GM18909 (cell line): ENCODE measurements around the gene BRCA2.

Experiments
- ATAC-seq: cut with Tn5 transposase; IDR thresholded peaks from one replicate; pipeline ENCODE4 v1.9.1; 2021; ENCODE audit warnings: mild to moderate bottlenecking; ENCODE audit not compliant: unreplicated experiment, poor library complexity

The BRCA2 gene

DNA sequence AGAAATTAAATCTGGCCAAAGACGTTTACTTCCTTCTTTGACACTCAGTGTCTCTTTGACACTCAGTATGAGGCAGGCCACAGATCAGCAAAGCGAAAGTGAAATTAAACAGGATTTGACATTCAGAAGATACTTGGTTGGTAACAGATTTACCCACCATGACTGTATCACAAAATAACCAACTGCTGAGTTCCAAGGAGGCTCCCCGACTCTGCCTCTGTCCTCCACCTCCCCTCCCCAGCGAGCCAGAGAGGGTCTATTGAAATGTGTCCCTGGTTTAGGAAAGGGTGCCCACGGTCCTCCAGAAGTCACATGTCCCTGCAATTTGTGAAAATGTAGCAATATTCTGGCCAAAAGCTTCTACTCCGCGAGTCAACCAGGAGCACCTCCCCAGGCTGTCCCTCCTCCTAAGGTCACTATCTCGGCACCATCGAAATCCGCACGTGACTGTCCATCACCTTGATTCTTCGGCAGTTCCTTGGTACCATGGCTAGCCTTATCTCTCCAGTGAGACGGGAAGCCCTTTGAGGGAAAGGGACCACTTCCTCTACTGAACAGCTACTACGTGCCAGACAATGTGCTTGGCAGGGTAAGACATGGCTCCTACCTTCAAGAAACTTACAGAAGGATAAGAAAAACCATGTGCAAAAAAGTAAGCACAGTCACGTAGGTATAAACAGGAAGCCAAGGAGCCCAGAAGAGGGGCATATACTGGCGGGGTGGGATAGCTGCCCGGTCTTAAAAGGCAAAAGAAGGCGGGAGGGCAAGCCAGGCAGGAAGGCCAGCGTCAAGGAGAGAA, 111.1 kb downstream of the BRCA2 start:
- ATAC-seq, result peak; percentile 38

DNA sequence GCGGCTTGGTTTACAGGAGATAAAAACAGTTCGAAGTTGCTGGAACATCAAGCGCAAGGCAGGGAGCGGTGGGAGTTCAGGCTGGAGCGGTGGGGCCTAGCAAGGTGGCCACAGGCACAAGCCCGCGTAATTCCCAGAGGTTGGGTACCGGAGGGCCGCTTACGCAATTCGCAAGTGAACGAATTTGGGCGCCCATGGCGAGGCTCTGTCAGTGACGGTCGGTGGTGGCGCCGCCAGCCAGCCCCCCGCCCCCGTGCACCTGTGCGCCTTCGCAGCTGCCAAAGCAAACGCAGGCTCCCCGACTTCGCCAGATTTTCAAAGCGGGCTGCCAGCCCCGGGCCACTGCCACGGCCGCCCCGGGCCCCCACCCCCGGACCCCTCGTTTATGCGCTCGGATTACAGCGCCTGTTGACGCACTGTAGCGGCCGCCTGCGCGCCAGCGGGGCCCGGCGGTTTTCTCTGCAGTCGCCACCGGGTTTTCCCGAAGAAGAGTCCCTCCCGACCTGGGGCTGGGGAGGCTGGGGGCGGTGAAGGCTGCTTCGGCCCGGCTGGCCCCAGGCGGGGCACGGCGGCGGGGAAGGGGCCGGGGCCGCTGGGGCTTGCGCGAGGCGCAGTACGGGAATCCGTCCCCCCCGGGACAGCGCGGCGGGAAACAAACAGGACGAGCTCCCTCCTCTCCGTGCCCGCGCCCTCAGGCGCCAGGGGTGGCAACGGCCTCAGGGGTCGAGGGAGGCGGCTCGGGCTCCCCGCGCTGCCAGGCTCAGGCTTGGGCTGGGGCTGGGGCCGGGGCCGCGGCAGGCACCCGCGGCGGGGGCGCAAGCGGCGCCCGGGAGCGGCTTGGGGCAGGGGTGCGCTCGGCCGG, 111.9 kb downstream of the BRCA2 start:
- peak; percentile 21 for ATAC-seq

DNA sequence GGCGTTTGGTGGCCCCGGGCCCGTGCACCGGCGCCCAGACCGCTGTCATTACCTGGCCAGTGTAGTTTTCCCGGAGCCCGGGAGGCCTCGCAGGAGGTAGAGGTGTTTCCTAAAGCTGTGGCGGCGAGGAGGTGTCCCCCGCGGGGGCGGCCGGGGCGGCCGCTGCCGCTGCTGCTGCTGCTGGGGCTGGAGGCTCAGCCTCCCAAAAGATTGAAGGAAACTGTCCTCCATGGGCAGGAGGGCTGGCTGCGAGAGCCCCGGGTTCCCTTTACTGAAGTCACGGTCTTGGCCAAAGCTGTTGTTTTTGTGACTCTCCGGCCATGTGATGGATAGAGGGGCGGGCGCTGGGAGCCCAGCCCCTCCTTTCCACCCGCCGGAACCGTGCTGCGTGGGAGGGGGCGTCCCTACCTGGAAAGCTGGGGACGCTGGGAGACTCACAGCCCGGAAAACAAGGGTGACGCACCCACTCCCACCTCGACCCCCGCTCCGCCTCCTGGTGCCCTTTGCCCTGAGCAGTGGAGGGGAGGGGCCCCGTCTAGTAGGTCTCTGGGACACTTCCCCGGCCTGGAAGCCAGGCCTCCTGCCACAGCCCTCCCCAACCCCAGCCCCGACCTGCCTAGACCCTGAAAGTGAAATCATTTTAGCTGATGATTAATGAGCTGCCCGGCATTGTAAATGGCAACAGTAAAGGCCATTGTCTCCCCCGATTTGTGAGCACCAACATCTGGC, 112.7 kb downstream of the BRCA2 start, which contains the start of gene N4BP2L1:
TSS of gene N4BP2L1 (minus strand) at position 279 of the 729 bp plus-strand sequence. CDS start at position 231, 48 bp downstream.
- peak; percentile 80 for ATAC-seq

DNA sequence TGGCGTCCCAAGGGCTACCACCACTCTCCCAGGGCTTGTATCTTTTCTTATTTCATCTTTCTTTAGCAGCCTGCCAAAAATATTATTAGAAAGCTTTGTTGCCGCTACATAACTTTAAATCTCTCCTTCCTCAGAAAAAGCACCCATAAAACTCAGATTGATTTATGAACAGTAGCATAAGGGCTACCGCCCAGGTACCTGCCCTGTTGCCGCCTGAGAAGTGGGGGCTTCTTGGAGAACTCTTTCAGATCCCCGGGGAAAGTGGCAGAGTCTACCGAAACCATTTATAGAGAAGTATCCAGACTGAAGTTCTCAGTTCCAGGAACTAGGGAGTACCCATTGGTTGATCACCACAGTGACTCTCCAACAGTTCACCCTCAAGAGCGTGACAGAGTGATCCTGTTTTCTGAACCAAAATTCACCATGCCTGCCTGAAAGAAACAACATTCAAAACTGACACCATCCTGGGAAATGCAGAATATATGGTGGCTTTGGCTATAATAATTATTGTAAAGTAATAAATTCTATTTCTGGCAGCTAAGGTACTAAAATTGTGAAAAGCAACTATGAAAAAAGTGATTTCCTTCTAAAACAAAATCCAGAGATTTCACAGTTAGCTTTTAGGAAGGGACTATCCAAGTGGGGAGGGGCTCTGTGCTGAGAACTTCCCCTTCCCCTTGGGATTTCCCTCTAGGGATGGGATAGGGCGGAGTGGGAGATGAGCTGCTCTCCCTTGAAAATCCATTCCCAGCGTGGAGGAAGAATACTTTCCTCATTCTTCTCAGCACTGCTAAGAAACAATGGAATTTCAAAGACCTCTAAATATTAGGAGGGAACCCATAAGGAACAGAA, 113.5 kb downstream of the BRCA2 start:
- no peak for ATAC-seq

DNA sequence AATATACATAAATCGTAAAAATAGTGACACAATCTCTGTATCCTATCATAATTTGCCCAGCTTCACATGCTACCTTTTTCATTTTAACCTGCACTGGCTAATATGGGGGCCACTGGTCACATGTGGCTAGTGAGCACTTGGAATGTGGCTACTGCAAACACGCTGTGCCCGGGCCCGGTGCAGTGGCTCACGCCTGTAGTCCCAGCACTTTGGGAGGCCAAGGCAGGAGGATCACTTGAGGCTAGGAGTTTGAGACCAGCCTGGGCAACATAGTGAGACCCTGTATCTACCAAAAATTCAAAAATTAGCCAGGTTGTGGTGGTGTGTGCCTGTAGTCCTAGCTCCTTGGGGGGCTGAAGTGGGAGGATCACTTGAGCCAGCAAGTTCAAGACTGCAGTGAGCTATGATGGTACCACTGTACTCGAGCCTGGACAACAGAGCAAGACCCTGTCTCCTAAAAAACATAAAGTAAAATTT, 114.2 kb downstream of the BRCA2 start:
- no peak for ATAC-seq

DNA sequence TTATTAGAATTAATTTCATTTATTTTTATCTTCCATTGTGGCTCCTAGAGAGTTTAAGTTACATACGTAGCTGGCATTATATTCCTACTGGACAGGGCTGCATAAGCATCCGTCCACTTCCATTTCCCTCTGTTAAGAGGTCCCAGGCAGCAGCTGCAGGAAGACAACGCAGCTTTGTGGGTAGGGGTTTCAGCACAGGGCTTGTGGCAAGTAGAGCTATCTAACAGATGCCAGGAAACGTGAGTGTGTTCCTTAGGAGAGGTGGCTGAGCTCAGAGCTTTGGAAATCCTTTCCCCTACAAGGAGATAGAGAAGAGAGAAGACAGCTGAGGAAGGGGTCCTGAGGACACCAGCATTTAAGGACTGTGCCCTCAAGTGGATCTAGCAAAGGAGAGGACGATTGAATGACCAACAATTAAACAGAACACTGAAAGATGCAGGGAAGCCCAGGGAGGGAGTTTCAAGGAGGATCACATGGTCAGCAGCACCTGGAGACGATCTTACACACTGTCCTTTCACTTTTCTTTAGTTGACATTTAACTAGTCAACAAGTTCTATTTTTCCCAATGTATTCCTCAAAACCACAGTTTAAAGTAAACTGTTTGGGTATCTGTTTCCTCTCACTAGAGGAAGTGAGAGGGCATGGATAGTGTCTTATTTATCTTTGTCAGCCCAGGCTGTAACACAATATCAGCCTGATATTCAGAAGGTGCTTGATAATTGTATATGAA, 114.9 kb downstream of the BRCA2 start:
- ATAC-seq, result no peak

DNA sequence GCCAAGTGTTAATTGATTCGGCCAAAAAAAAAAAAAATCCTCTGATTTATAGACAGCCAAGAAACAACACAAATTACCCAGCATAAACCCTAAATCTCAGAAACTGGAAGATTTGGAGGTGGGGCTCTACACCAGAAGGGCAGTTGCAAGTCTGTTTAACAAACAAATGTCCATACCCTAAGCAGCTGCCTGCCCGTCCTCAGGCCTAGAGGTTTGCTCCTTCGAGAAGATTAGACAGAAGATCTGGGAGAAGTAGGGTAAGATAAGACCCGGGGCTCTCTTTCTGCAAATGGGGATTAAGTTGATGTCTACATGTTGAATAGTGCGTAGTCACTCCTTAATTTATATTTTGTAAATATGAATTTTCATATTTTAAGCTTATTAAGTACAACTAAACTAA, 116.1 kb downstream of the BRCA2 start:
- ATAC-seq, result no peak

DNA sequence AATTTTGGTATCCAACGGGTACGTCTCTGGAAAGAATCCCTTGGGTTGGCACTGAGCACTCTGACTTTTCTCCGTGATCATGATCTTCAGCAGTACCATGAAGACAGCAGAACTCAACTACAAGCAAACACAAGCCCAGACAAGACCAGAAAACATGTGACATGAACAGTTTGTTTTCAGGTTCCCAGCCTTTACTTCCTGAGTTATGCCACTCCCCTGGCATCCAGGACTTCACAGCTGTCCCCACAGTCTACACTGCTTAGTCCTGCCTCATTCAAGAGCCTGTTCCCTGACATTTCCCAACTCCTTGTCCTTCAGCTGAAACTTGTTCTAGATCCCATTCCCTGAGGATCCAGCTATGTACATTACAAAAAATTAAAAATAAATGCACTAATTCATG, 117.5 kb downstream of the BRCA2 start:
- no peak for ATAC-seq

DNA sequence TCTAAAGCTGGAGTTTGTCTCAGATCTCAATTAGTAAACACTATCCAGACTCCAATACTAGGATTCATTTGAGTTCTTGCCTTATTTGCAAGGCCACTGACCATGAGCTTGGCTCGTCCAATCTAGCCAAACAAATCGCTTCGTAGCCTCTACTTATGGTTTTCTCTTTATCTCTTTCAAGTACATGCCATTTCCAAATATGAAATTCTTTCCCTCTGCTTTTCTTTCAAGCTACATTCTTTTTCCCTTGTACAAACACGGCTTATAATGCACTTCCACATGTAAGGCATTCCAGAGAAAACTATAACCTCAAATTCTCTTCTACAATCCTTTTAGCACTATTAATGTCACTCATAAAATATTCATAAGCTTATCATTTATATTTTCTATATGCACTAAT, 123.6 kb downstream of the BRCA2 start:
- no peak for ATAC-seq

DNA sequence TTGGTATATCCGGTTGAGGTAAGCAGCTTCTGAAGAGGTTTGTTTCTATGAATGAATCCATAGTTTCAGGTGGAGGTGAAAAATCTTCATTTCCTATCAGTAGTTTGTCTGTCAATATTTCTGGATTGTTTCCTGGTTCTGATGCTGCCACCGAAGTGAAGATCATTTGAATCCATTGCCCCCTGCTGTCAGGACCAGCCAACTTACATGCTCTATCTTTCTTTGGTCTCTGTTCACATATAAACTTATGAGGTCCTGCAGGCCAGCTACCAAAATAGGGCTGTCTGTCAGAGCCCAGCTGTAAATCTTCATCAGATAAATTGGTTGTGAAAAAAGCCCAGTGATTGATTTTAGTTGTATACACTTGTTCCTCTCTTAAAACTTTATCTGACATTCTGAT, 127.8 kb downstream of the BRCA2 start:
- ATAC-seq, result peak; percentile 76

DNA sequence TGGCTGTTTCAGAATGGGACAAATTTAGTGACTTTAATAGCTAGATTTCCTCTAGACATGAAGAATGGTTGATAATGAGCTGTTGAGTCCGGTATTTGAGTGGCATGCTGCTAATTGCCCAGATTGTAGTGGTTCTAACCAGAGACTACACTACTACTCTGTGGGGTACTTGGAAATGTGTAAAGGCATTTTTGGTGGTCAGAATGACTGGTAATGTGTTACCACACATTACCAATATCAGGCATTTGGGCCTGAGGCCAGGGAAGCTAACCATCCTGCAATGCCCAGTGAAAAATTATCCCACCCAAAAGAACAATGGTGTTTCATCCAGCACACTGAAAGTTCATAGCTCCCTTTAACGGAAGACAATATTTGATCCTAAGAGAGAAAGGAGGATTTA, 130.2 kb downstream of the BRCA2 start:
- no peak for ATAC-seq

DNA sequence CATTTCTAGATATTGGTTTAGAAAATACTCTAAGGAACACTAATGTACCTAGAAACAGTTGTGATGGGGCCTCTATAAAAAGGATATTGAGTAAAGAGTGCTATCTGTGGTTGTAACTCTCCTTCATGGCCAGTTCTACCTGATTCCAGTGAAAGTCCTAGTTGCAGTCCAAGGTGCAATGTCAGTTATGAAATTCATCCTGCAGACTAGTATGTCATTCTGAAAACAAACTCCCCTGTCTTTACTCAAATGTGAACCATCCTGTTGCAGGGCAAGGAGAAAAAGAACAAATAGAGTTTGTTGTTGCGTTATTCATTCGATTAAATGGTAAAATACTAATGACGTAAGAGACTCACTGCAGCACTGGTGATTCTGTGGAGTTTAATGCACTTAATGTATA, 130.9 kb downstream of the BRCA2 start:
- ATAC-seq, result no peak

DNA sequence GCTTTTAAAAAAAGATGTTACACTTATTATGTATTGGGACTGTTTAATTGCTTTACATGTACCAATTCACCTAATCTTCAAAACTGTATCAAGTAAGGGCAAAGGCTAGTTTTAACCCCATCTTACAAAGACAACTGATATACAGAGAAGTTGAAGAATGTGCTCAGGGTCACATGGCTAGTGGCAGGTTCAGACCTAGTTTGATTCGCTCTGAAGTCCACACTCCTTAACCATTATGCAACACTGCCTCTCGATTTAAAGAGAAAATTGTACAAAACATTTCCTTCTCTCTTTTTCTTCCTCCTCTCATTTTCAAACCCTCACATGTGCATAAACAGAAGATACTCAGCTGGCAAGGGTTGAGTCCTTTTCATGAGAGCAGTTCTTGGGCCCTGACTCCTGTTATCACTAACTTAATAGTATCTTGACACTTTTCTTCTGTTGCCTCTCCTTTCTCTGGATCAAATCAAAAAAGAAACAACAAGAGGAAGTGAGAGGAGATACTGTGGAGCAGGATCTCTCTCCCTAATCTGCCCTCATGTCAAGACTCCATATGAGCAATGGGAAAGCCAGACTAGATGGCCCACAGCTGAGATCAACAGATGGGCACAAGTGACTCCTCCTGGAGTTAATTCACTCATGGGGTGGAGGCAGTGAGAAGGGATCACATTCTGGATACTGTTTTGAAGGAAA, 131.6 kb downstream of the BRCA2 start:
- ATAC-seq, result no peak

DNA sequence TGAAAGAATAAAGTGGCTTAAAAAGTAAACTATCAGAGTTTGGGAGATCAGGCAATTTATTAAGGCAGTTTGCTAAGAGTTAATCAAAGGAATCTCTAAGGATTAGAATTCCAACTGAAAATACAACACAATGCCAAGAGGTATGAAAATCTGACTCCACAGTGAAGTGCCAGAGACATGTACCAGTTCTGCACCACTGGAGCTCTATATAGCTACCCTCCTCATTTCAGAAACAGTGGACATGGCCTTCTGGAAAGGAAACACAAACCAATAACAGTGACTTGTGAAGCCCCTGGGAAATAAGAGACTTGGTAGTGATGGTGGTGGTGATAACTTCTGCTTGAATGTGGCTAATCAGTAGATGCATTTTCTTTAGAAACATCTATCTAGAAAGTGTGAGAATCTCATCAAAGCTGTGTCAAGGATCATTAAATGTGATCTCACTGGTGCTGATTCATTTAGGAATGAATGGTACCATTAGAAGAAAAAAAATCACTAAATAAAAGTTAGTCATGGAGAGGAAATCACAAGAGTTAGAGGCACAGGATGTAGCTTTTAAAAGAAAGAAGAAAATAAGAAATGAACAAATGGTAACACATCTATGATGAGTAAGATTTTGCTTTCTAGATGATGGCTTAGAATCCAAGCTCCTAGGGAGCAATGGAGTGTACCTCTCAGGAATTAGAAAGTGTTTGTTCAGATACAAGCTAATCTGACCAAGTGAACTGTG, 132.8 kb downstream of the BRCA2 start:
- ATAC-seq, result no peak

DNA sequence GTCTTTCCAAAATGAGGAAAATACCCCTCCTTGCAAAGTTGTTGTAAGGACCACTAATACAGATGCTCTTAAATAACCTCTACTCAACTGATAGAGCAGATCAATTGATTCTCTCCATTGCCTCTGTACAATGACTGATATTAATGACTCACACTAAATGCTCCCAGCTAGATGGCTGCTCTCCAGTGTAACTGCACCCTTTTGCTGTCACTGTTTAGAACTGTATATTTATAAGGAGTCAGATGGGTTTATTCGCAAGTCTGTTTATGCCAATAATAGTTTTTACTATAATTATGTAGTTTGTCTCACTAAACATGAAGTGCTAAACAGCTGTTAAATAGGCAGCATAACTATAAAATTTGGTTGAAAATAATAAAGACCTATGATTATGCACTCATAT, 133.7 kb downstream of the BRCA2 start:
- no peak for ATAC-seq
